BE2C (cell line): ENCODE results near the gene SYS1.

Experiments used
- DNase-seq: peaks from one replicate; pipeline ENCODE4 v3.0.0-alpha.2; 2020
- H3K27me3 ChIP-seq: fragments of 250-450 bp; sonication (Bioruptor Pico); 2 replicates; pipeline ENCODE4 v1.5.1; 2020; ENCODE audit warnings: mild to moderate bottlenecking
- H3K36me3 ChIP-seq: fragments of 250-450 bp; sonication (Bioruptor Pico); 2 replicates; pipeline ENCODE4 v1.5.1; 2020; ENCODE audit warnings: mild to moderate bottlenecking
- H3K4me1 ChIP-seq: fragments of 250-450 bp; sonication (Bioruptor Pico); 2 replicates; pipeline ENCODE4 v1.5.1; 2020
- H3K4me3 ChIP-seq: 2 replicates; pipeline ENCODE4 v1.5.1; 2011; ENCODE audit warnings: low read depth, low read length
- H3K9me3 ChIP-seq: fragments of 250-450 bp; sonication (Bioruptor Pico); 2 replicates; pipeline ENCODE4 v1.5.1; 2020
- CTCF ChIP-seq: IDR thresholded peaks from 2 replicates; pipeline ENCODE4 v1.5.1; 2012; ENCODE audit warnings: mild to moderate bottlenecking, low read depth, low read length

Gene SYS1

GRCh38 chr20:45328451-45328850 is 34.5 kb upstream of the SYS1 start:
- no peak overlapping the region for H3K4me3 ChIP-seq
- no peak for DNase-seq
- no peaks in the 10 kb centered on the region for H3K9me3 ChIP-seq
- TF ChIP-seq CTCF: no peak
- no peaks in the 10 kb centered on the region; the same call in none of the 2 replicates for H3K36me3 ChIP-seq
- no peaks in the 10 kb centered on the region for H3K27me3 ChIP-seq
- H3K4me1 ChIP-seq: no peaks in the 10 kb centered on the region

- H3K4me3 ChIP-seq: no peak overlapping the region
- no peak for TF ChIP-seq CTCF
- no peaks in the 10 kb centered on the region for H3K4me1 ChIP-seq
- H3K9me3 ChIP-seq: no peaks in the 10 kb centered on the region
- no peaks in the 10 kb centered on the region; the same call in none of the 2 replicates for H3K36me3 ChIP-seq
- DNase-seq: no peak
- H3K27me3 ChIP-seq: no peaks in the 10 kb centered on the region
These were observed 33.2 kb upstream of the SYS1 start for GRCh38 chr20:45329497-45330319.

- H3K36me3 ChIP-seq: no peaks in the 10 kb centered on the region; the same call in none of the 2 replicates
- no peak for TF ChIP-seq CTCF
- no peaks in the 10 kb centered on the region for H3K9me3 ChIP-seq
These were observed 32.5 kb upstream of the SYS1 start for GRCh38 chr20:45330476-45330875.

GRCh38 chr20:45336530-45337366 is 26.2 kb upstream of the SYS1 start:
- Histone ChIP-seq H3K4me3 (no peak overlapping the region), H3K4me1 (peaks cover 10% of the 10 kb centered on the region), H3K27me3 (no peaks in the 10 kb centered on the region), H3K36me3 (no peaks in the 10 kb centered on the region), H3K9me3 (no peaks in the 10 kb centered on the region)
- DNase-seq: no peak
- TF ChIP-seq CTCF: no peak

More at GRCh38 chr20:45330476-45330875, 32.5 kb upstream of the SYS1 start:
- Histone ChIP-seq H3K27me3 (no peaks in the 10 kb centered on the region), H3K4me1 (no peaks in the 10 kb centered on the region), H3K4me3 (no peak overlapping the region)
- DNase-seq: no peak

GRCh38 chr20:45337367-45338120 is 25.4 kb upstream of the SYS1 start:
- TF ChIP-seq CTCF: no peak
- Histone ChIP-seq H3K27me3 (no peaks in the 10 kb centered on the region), H3K4me3 (no peak overlapping the region), H3K4me1 (peaks cover 15% of the 10 kb centered on the region), H3K9me3 (no peaks in the 10 kb centered on the region), H3K36me3 (no peaks in the 10 kb centered on the region)
- DNase-seq: no peak
